Colon (tissue), 2 donors: ENCODE results near the gene TVP23A.
"Not testable (repeated sequence)": the region's sequence is repeated elsewhere in the genome, so short reads cannot be mapped to it uniquely, and the experiment has no call there.

Experiments used
- FAIRE-seq: peaks from 2 replicates; lab custom pipeline; 2012; peaks lifted over from hg19 to GRCh38; lab: Jason Lieb, UNC
- donor health status: control.
- donor health status: control.

The TVP23A gene

DNA sequence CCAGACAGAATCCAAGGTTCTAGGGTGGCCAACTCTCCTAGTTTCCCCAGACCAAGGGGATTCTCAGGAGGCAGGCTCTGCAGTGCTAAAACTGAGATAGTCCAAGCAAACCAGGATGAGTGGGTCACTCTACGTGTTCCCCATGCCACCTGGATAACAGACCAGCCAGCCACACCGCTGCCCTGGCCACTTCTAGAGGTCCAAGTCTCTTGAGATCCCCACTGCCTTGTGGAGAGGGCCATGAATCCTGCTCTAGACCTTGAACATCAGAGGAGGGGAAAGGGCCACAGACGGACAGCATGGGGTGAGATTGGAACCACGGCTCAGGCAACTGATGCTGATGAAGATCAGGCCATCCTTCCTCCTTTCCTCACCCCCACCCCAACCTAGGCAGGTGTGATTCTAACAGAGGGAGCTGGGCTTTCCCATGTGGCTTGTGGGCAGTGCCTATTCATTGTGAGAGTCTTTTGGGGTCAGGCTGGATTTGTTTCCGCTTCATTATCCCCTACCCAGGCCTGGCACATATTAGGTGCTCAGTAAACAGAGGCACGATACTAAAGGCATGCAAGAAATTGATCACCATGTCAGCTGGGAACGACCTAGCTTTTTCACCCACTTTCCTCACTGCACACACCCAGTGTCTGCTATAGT, 16.8 kb upstream of the TVP23A start:
- FAIRE-seq = no peak

DNA sequence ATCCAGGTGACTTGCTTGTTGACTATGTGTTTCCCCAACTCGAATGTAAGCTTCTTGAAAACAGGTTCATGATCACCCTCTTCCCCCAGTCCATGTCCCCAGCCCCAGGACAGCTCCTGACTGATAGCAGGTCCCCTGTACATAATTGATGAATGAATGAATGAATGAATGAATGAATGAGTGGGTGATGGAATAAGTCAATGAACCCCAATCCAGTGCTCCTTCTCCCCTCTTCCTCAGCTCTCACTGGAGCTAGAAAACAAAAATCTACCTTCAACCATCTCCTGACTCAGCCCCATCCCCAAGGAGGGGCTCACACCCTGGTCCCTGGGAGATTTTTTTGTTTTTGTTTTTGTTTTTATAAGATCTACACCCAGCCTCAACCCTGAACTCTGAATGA, 16.2 kb upstream of the TVP23A start:
- no peak for FAIRE-seq

DNA sequence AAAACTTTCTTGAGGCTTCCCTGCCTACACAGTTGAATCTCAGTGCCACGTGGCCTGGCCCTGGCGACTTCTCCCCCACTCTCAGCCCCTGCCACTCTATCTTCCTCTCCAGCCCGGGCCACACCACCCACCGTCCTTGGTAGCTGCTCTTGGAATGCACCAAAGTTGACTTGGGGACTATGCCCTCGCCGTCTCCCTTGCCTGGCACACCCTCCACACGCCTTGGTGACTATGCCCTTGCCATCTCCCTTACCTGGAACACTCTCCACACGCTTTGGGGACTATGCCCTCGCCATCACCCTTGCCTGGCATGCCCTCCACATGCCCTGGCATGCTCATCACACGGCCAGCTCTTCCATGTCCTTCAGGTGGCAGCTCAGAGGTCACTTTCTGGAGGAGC, 15.5 kb upstream of the TVP23A start:
- FAIRE-seq = no peak

DNA sequence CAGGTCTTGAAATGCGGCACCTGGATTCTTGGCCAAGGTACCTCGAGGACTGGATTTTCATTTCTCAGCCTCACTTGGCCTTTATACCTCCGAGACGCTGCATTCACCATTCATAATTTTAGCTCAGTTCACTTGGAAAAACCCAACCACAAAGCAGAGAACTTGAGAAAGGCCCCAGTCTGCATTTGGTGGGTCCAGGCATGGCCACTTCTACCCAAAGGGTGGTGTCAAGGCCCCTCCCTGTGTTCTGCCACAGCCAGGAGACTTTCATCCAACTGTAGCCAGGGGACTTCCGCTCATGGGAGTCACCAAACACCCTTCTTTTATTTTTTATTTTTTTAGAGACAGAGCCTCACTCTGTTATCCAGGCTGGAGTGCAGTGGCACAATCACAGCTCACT, 14.7 kb upstream of the TVP23A start:
- no peak for FAIRE-seq

DNA sequence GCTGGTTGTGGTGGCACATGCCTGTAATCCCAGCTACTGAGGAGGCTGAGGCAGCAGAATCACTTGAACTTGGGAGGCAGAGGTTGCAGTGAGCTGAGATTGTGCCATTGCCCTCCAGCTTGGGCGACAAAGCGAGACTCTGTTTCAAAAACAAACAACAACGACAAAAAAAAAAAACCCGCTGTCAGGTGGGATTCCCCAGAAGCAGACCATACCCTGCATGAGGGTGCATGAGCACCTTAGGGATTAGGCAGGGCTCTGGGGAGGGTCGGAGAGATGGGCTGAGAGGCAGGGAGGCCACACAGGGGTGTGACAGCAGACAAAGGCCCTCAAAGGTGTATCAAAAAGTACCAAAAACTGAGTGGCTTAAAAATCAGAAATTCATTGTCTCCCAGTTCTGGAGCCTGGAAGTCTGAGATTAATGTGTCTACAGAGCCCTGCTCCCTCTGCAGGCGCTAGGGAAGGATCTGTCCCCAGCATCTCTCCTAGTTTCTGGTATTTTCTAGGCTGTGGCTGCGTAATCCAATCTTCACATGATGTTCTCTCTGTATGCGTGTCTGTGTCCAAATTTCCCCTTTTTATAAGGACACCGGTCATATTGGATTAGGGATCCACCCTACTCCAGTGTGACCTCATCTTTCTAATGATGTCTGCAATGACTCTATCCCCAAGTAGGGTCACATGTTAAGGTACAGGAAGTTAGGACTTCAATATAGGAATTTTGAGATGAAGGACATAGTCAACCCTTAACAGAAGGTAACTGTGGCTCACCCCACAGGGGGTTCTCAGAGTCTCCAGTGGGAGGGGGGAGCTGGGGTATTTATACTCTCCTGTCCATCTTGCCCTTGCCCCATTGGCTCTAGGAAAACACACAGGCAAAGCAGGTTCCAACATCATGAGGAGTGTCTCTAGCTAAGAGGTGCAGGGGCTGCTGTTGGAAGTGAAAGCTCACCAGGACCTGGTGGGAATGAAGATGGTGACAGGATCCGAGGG, 13.6 kb upstream of the TVP23A start:
- FAIRE-seq = no peak

DNA sequence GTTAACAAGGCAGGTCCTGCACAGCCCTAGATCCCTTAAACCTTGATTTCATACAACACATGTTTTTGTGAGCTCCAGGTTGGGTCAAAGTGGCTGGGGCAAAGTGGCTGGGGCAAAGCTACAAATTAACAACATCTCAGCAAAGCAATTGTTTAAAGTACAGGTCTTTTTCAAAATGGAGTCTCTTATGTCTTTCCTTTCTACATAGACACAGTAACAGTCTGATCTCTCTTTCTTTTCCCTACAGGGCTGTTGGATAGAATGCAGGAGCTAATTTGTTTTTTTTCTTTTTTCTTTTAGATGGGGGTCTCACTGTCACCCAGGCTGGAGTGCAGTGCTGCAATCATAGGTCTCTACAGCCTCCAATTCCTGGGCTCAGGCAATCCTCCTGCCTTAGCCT, 11.6 kb upstream of the TVP23A start:
- FAIRE-seq = not testable (repeated sequence)

DNA sequence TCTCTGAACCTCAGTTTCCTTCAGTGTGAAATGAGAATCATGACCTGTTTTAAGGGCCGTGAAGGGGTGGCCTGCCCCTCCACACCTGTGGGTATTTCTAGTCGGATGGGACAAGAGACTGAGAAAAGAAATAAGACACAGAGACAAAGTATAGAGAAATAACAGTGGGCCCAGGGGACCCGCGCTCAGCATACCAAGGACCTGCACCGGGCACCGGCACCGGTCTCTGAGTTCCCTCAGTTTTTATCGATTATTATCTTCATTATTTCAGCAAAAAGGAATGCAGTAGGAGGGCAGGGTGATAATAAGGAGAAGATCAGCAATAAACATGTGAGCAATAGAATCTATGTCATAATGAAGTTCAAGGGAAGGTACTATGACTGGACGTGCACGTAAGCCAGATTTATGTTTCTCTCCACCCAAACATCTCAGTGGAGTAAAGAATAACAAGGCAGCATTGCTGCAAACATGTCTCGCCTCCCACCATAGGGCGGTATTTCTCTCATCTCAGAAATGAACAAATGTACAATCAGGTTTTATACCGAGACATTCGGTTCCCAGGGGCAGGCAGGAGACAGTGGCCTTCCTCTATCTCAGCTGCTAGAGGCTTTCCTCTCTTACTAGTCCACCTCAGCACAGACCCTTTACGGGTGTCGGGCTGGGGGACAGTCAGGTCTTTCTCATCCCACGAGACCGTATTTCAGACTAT, 10.9 kb upstream of the TVP23A start:
- FAIRE-seq = not testable (repeated sequence)

DNA sequence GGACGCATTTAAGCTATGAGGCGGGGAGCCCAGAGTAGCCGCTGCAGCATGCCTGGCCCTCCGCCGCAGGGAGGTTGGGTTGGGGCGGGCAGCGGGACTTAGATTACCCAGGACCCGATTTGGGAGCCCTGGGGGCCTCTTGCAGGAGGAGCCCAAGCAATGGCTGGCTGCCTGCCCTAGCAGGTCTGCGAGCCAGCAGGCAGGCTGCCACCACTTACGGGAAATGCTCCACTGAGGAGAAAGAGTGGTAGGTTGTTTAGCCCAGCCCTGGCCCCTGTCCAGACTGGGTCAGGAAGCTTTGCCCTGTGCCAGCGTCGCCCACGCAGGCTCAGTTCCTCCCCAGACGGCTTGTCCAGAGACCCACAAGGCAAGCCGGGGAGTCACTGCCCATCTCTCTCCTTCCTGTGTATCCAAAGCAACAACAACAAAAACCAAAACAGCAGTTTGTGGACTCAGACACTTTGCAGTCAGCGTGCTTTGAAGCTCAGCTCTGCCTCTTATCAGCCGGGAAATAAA, 10.3 kb upstream of the TVP23A start:
- FAIRE-seq = no peak

DNA sequence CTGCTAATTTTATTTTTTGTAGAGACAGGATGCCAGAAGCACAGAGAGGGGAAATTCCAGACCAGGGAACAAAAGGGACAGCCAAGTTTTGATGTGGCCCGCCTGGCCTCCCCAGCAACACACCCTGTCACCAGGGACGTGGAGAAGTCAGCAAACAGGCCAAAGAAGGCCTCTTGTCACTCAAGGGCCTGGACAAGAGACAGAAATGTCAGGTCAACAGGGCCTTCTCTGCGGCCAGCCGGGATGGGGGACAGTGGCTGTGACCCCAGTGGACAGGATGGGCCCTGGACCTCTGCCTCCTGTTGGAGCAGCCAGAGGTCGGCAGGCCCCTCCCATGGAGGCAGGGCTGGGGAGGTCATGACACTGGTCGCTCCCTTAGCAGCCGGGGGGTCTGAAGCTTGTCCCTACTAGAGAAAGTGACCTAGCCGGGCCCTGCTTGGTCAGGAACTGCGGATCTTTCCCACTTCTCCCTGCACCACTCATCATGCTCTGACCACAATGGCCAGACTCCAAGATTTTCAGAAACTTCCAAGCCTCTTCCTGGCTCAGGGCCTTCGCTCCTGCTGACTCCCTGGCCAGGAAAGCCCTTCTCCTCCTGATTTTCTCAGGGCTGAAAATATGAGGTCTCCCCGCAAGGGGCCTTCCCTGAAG, 9.2 kb upstream of the TVP23A start:
- FAIRE-seq = no peak

DNA sequence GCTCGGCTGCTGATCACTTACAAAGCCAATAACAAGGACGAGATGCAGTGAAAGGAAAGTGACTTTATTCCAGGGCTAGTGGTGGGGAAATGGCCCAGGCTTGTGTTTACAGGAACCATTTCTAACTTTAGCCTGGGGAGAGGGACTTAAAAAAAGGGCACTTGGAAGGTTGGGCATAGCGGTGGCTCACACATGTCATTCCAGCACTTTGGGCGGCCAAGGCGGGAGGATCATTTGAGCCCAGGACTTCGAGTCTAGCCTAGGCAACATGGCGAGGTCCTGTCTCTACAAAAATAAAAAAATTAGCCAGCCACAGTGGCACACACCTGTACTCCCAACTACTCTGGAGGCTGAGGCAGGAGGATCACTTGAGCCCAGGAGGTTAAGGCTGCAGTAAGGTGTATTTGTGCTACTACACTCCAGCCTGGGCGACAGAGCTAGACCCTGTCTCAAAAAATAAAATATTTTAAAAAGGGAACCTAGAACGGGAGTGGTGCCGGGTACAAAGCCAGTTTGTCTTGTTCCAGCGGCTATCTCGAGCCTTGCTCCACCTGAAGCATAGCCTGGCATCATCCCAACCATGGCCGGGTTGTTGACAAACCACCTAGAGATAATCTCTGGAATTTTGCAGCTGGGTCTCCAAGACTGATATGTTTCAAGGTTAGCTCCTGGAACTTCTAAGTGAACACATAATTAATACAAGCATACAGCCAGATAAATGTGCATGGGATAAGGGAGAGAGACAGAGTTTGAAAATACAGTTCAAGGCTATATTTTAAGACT, 5.7 kb upstream of the TVP23A start:
- FAIRE-seq = no peak

DNA sequence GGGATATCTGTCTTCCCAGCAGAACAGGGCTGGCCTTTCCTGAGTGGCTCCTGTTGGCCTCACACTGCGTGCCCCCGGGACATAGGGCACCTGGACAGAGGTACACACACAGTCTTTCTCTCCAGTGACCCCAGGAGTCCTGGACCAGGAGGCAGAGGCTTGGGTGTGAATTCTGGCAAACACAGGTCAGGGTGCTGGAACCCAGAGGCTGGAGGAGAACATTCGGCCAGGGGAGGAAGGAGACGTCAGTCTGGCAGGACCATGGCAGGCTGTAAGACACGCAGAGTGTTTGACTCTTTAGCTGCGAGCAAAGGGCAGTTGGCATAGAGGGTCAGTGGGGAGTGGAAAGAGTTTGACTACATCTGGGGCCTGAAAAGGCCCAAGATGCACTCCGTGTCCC, 4.1 kb upstream of the TVP23A start:
- FAIRE-seq = no peak

DNA sequence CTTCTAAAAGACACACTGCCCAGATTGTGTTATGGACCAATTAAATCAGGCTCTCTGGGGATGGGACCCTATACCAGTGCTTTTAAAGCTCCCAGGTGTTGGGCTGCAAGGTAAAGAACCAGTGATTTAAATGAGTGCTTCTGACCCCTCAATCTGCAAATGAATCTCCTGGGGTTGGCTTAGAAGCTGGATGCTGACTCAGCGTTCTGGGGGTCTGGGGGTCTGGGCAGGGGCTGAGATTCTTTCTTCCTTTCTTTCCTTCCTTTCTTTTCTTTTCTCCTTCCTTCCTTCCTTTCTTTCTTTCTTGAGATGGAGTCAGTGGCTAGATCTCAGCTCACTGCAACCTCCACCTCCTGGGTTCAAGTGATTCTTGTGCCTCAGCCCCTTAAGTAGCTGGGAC, 2.0 kb upstream of the TVP23A start:
- FAIRE-seq = no peak

DNA sequence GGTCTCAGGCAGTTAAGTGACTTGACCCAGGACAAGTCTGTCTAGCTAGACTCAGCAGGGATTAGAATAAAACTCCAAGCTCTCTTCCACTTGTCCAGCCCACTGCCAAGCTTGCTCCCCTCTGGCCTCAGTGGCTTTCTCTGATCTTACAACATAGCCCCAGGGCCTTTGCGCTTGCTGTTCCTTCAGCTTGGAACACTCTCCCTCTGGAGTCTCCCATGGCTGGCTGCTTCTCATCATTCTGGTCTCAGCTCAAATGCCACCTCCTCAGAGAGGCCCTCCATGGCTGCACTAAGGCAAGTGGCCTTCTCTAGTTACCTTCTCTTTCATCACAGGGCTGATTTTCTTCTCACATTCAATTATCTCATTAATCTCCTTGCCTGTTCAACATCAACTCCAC, 1.1 kb downstream of the TVP23A start:
- FAIRE-seq = no peak

DNA sequence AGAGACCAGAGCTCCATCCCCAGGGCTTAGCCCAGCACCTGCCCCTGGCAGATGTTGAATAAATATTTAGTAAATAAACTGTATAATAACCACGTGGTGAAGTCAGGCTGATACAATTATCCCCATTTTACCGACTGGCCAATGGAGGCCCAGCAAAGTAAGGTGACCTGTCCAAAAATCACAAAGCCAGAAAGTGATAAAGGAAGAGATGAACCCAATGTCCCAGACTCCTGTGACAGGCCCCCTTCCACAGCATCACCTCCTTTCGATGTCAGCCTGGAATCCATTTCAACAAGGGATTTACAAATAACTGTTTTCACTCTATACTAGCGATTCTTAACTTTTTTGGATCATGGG, 5.5 kb downstream of the TVP23A start:
- FAIRE-seq = no peak

DNA sequence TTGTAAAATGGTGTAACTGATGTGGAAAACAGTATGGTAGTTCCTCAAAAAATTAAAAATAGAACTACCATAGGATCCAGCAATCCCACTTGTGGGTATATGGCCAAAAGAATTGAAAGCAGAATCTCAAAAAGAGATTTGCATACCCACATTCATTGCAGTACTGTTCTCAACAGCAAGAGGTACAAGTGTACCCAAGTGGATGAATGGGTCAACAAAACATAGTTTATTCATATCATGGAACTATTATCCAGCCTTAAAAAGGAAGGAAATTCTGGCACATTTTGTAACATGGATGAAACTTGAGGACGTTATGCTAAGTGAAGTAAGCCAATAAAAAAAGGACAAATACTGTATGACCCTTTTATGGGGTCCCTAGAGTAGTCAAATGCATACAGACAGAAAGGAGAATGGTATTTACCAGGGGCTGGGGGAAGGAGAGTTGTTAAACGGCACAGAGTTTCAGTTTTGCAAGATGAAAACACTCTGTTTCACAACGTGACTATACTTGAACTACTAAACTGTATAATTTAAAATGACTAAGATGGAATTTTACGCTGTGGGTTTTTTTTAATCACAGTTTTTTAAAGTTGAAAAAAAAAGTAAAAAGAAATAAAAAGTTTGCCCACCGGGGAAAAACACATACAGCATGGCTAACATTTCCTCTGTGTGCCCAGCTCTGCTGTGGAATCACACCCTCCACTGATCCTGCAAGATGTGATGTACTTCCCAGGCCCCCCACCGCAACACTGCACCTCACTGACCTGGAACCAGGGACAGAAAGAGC, 6.1 kb downstream of the TVP23A start:
- FAIRE-seq = no peak

DNA sequence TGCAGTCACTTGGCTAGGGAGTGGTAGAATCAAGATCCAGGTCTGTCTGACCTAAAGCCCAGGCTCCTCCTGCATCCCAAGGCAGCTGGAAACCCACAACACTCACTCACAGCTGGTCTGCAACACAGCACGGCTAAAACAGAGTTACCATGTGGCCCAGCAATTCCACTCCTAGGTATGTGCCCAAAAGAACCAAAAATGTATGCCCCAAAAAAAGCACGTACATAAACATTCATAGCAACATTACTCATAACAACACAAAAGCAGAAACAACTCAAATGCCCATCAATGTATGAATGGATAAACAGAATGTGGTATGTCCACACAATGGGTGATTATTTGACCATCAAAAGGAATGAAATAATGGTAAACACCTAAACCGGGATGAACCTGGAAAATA, 8.9 kb downstream of the TVP23A start:
- no peak for FAIRE-seq

DNA sequence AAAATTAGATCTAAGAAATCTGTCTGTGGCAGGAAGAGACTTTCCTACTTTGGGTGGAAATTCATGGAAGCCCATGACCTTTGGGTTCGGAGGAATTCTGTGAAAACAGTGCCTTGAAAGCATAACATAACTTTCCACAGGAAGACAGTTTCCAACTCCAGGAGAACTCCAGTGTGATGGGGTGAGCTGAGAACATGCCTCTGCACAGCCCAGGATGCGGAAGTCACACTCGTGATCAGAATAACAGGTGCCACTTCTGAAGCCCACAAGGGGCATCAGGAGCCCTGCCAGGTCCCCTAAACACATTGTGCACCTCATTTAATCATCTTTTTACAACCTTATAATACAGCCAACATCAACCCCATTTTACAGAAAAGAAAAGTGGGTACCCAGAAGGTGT, 9.7 kb downstream of the TVP23A start:
- no peak for FAIRE-seq

DNA sequence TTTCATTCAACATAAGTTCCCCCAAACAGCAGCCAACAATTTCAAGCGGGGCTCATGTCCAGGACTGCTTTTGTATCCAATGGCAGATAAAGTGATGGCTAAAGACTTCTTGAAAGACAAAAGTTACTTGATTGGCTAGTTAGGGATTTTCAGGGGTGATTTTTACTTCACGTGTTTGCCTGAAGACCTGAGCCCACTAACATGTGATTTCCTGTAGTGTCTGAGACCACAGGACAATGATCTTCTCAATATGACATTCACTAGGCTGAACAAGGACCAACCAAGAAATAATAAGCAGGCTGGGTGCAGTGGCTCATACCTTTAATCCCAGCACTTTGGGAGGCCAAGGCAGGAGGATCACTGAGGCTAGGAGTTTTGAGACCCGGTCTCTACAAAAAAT, 10.4 kb downstream of the TVP23A start:
- FAIRE-seq = no peak

DNA sequence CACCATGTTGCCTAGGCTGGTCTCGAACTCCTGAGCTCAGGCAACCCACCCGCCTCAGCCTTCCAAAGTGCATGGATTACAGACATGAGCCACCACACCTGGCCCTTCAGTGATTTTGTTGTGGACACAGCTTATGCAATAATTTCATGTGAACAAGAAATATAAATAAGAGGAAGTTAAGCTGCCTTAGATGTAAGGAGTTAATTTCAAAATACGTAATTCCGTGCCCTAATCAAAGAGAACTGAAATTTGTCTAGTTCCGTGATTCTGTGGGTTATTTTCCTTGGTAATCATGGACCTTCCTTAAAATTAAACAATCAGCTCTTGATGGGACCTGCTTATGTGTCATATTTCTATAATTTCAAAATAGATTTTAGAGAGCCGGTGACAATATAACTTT, 11.9 kb downstream of the TVP23A start:
- FAIRE-seq = no peak

DNA sequence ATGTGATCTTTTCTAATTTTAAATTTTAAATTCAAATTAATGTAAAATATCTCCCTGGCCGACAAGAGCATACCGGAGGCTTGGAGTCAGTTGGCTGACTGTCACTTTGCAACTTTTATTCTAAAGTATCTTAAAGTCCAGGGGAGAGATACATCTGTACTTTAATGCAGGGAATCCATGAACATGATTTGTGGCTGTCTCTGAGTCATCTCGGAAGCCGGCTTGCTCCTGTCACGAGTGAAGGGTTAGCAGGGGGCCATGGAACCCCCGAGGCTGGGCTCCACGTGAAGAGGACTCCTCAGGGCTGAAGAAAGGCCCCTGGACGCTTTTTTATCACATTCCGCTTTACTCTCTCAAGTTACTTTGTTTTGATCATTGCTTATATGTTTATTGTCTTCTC, 13.3 kb downstream of the TVP23A start:
- no peak for FAIRE-seq

DNA sequence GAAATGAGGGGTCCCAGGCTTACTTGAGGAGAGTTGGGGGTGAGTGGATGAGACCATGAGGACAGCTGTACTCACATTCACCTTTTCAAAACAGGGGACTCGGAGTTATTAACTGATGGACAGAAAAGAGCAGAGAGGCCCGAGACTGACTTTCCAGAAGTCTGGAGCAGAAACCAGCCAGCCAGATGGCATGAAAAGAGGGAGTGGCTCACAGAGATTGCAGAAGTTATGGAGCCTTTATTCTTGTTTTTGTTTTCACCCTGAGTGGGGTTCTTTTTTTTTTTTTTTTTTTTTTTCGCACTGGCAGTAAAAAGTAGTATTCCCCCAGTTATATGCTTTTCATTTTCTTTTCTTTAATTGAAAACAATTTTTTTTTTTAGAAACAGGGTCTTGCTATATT, 18.9 kb downstream of the TVP23A start:
- no peak for FAIRE-seq
